ENCODE results near the gene PRXL2B. TPM values are rescaled to one million over a fixed set of nuclear protein-coding genes. Genes with fewer than 3 reads are reported as not detected.

Gene PRXL2B
- total and polyA plus RNA-seq, 7 donors = 0.97 to 3.9 (median 2.6) TPM

DNA sequence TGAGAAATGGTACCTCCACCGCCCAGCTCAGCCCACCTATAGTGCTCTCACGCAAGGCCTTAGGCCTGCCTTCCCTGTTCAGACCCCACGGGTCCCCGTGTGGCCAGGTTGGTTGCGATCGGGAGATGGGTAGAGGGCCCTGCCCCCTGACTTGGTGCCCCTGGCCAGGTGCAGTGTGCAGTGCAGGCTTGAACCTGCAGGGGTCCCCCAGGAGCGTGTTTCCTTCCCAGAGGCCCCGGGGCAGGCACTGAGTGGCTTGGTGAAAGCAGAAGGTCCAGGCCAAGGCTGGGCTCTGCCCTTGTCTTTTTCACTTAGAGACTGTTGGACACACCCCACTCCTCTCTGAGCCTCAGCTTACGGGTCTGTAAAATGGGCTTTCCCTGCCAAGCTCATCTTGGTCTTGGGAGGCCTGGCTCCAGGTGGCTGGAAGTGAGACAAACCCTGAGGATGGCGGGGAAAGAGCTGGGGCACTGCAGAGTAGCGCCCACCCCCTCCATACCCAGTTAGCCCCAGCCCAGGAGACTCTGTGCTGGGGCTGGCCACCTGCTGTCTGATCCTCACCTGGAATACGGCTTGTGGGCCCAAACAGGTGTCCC is 47.2 kb upstream of the PRXL2B start:
- Histone ChIP-seq H3K9me3 (no peaks in the 10 kb centered on the region), H3K27me3 (ENCODE audit: insufficient read depth in 3 of 3, low read length in 2 of 3) (peaks cover 0 to 46% (median 19%) of the 10 kb centered on the region in 3 donors), H3K4me1 (no peaks in the 10 kb centered on the region), H3K4me3 (no peak overlapping the region), H3K36me3 (ENCODE audit: insufficient read depth in 1 of 2, low read depth in 1 of 2) (no peaks in the 10 kb centered on the region), H3K27ac (no peak overlapping the region)
- DNase-seq (no peak), ATAC-seq (no peak)
- WGBS, 3 donors = 77 to 88% (median 86%) methylated on average over 12 of the region's 12 CpGs
- intact Hi-C loops (cut with DNase I) = no loop called here
- TF ChIP-seq, protein P1, sequence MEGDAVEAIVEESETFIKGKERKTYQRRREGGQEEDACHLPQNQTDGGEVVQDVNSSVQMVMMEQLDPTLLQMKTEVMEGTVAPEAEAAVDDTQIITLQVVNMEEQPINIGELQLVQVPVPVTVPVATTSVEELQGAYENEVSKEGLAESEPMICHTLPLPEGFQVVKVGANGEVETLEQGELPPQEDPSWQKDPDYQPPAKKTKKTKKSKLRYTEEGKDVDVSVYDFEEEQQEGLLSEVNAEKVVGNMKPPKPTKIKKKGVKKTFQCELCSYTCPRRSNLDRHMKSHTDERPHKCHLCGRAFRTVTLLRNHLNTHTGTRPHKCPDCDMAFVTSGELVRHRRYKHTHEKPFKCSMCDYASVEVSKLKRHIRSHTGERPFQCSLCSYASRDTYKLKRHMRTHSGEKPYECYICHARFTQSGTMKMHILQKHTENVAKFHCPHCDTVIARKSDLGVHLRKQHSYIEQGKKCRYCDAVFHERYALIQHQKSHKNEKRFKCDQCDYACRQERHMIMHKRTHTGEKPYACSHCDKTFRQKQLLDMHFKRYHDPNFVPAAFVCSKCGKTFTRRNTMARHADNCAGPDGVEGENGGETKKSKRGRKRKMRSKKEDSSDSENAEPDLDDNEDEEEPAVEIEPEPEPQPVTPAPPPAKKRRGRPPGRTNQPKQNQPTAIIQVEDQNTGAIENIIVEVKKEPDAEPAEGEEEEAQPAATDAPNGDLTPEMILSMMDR (IDR thresholded peaks at IDR 0.05) = no peak

DNA sequence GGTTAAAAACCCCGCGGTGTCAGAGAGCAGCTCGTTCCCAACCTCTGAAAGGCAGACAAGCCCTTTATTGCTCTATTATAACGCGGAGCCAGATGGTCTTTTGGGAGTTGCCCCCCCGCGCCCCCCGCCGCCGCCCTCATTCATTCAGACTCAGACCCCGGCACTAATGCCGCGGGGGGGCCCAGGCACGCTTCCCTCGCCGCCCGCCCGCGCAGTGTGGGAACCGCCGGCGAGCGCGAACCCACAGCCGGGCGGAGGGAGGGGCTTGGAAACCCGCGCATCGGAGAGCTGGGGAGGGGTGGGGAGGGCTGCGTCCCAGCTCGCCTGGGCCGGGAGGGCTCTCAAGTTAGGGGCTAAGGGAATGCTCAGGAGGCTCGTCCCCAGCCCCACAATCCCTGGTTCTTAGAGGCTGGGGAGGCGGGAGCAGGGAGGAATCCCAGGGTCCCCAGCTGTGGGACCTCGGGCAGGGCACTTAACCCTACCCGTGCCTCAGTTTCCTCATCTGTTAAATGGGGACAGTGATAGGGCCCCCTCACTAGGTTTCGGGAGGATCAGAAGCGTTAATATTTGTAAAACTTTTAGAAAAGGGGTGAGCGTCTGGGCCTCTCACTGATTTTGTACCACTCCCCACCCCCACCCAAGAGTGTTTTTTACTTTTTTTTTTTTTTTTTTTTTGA is 45.6 kb upstream of the PRXL2B start:
- TF ChIP-seq, protein P1 (IDR thresholded peaks at IDR 0.05) = no peak
- ATAC-seq (no peak), DNase-seq (no peak)
- Histone ChIP-seq H3K4me3 (no peak overlapping the region), H3K27me3 (ENCODE audit: insufficient read depth in 3 of 3, low read length in 2 of 3) (peaks cover 0 to 57% (median 16%) of the 10 kb centered on the region in 3 donors), H3K9me3 (no peaks in the 10 kb centered on the region), H3K36me3 (ENCODE audit: insufficient read depth in 1 of 2, low read depth in 1 of 2) (no peaks in the 10 kb centered on the region), H3K4me1 (no peaks in the 10 kb centered on the region), H3K27ac (no peak overlapping the region)
- 11 to 17% (median 16%) methylated on average over 31 to 39 of the region's 39 CpGs for WGBS, 3 donors
- intact Hi-C loops (cut with DNase I) = no loop called here

DNA sequence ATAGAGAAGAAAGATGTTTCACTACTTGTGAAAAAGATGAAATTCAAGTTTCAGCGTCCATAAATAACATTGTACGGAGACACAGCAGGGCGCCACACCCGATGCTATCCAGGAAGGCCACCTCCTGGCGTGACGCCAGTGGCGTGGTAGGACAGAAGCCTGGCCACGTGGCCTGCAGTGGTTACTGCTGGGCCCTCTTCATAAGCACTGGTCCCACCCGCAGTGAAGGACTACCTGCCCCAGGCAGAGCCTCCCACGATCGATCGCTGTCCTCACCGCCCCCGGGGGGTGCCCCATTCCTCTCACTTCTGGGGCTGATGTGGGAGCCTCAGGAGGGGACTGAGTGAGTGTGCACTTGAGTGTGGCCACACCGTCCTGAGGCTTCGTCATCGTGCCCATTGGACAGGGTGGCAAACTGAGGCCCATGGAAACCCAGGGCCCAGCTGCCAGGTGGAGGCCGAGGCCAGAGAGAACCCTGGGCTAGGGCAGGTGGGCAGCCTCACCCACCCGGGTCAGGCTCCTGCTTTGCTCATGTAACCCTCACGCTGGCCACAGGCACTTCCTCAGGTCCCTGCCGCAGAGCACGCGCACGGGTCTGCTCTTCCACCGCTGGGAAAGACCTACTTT is 44.8 kb upstream of the PRXL2B start:
- H3K4me1 ChIP-seq = peaks cover 5% of the 10 kb centered on the region
- DNase-seq = peak in 1 of 2 donors; percentile 58

DNA sequence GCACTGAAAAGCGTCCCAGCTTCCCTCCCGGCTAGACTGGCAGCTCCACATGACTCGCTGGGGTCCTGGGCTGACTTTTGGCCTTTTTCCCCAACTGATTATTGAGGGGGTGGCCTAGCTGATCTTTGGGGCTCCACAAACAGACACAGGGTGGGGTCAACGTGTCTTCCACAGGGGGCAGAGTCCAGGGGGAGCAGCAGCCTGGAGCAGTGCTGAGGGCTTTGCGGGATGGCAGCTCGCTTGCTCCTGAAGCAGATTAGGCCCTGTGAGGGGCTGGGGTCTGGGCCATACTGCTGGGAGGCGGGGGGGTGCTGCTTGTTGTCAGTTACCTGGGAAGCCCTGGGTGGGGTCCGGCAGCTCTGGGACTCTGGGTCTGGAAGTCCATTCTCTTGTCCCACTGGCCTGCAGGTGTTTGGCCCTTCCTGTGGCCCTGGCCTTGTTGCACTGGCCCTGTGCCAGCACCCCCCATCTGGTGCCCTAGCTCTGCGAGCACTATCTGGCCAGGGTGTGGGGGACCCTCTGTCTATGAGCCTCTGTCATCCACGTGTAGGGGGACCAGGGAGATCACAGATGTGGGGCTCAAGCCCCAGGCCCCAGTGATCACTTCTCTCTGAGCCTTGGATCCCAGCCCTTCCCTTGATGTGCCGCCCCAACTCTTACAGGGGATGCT is 44.2 kb upstream of the PRXL2B start:
- Histone ChIP-seq H3K27ac (no peak overlapping the region), H3K36me3 (ENCODE audit: insufficient read depth in 1 of 2, low read depth in 1 of 2) (no peaks in the 10 kb centered on the region), H3K4me3 (no peak overlapping the region), H3K4me1 (peaks cover 8% of the 10 kb centered on the region), H3K27me3 (ENCODE audit: insufficient read depth in 3 of 3, low read length in 2 of 3) (peaks cover 0 to 67% (median 16%) of the 10 kb centered on the region in 3 donors), H3K9me3 (no peaks in the 10 kb centered on the region)
- ATAC-seq (no peak), DNase-seq (no peak)
- intact Hi-C loops (cut with DNase I) = no loop called here
- TF ChIP-seq, protein P1 (IDR thresholded peaks at IDR 0.05) = no peak
- 77 to 87% (median 86%) methylated on average over 10 to 11 of the region's 11 CpGs for WGBS, 3 donors

More for the DNA sequence above, 44.8 kb upstream of the PRXL2B start:
- Histone ChIP-seq H3K27ac (no peak overlapping the region), H3K4me3 (no peak overlapping the region), H3K9me3 (no peaks in the 10 kb centered on the region), H3K36me3 (ENCODE audit: insufficient read depth in 1 of 2, low read depth in 1 of 2) (no peaks in the 10 kb centered on the region), H3K27me3 (ENCODE audit: insufficient read depth in 3 of 3, low read length in 2 of 3) (peaks cover 0 to 65% (median 13%) of the 10 kb centered on the region in 3 donors)
- WGBS, 3 donors = 68 to 74% (median 72%) methylated on average over 25 of the region's 25 CpGs
- ATAC-seq = no peak
- TF ChIP-seq, protein P1 (IDR thresholded peaks at IDR 0.05) = no peak
- intact Hi-C loops (cut with DNase I) = no loop called here

Measured in psoas muscle (tissue), 8 donors.